Activated CD4-positive, CD25-positive, alpha-beta regulatory T cell treated with anti-CD3 and anti-CD28 coated beads, Interleukin-2, amount 50 U/mL, for 24 hours (primary cell): Measurements from ENCODE around the gene GPR37L1.
"Not testable (repeated sequence)": the region's sequence is repeated elsewhere in the genome, so short reads cannot be mapped to it uniquely, and the experiment has no call there.

Source experiments
- ATAC-seq, 2 donors: fragments of 150-1000 bp; cut with Tn5 transposase; one replicate each; pipeline ENCODE4 v1.10.0; 2021; ENCODE audit warnings: mild to moderate bottlenecking in 1 of 2, moderate library complexity in 1 of 2

The GPR37L1 gene

DNA sequence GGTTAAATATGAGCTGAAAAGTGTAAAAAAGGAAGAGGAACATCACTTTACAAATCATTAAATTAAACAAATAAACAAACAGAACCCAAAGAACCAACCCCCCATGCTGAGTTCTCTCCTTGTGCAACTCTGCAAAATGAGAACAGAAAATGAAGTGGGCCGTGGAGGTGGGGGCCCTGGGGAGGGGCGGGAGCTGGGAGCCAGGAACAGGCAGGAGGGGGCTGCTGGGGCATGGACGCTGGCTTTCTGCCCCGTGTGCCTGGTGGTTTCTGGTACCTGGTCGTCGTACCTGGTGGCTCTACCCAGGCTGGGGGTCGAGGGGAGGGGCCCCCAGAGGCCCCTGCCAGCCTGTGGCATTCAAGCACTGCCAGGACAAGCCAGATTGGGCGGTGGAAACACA is 10.8 kb downstream of the GPR37L1 start:
- no peak for ATAC-seq

GRCh38 chr1:202133989-202134388 is 11.3 kb downstream of the GPR37L1 start:
- ATAC-seq = no peak

DNA sequence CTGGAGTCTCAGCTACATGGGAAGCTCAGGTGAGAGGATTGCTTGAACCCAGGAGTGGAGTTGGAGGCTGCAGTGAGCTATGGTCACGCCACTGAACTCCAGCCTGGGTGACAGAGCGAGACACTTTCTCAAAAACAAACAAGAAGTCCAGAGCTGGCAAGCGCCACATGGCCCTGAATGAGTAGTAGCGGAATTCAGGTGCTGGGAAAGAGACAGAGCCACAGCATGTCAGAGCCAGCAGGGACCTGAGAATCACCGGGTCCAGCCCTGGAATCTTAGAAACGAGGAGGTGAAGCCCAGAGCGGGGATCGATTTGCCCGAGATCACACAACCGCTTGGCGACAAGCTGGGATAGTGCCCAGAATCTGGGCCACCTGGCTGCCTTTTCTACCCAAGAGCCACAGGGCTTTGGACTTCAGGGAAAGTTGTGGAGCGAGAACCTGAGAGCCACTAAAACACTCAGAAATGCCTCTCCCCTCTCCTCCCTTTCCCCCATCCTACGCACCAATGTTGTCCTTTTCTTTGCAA is 12.0 kb downstream of the GPR37L1 start:
- ATAC-seq = no peak

DNA sequence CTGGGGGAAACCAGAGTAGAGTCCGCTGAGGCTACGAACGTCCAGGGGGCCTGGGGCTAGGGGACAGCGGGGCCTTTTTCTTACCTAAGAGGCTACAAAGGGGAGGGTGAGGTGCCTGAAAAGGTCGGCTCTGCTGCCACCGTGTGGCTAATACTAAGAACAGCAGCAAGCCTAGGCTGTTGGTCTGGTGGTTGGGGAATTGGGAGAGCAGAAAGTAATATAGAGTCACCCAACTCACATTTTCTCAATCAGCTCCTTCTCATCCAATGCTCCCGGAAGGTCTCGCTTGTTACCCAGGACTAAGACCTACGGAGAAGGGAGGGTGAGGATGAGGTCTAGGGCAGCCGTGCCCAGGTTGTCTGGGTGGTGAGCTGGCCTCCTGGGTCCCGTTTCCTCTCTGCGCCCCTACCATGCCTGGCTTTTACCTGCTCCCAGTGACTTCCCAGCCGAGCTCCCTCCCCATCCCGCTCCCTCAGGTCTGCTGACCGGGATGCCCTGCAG is 12.6 kb downstream of the GPR37L1 start:
- peak; percentile 78 to 85 for ATAC-seq

DNA sequence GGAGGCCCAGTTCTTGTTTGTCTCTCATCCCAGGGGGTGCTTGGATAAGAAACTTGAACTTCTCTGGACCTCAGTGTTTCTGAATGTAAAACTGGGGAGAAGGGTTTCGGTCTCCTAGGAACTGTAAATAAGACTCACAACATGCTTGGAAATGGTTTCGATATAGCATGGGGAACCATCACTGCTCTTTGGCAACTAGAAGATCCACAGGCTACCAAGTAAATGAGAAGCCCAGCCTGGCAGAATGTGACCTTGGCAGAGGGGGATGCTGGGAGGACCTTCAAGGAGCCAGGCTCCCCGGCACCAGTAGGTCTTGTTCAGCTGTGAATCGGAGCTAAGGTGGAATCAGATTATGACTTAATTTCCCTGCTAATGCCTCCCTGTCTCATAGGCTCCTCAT is 18.1 kb downstream of the GPR37L1 start:
- no peak for ATAC-seq

- not testable (repeated sequence) for ATAC-seq
These were observed 18.8 kb downstream of the GPR37L1 start for GRCh38 chr1:202141468-202141867.

DNA sequence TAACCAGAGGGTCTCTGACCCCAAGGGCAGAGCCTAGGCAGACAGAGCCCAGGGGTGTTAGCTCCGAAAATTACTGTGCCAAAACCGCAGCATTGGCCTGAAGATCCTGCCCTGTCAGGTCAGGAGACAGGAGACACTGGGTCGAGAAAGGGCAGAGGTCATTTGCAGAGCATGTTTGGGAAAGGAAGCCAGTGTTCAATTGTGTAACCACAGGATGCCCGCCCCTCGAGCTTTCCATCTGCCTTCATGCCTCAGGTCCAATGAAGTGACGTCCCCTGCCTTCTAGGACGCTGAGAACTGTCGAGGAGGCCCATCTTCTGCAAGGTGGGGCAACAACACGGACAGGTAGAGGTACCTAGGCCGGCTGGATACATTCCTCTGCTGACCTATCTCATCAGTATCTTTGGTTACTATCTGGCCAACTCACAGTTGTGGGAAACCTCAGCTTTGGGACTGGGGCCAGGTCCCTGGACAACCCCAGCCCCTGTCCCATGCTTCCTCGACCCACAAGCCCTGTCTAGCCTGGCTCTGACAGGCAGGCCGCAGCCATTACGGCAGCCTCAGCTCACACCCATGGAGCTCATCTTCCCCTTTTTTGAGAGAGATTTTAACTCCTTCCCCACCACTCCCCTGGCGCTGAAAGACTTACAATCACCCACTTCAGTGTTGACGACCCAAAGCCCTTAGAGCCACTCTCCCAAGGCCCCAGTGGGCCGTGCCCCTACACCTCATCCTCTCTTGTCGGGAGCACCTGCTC is 20.5 kb downstream of the GPR37L1 start:
- ATAC-seq = peak; percentile 4 to 11

DNA sequence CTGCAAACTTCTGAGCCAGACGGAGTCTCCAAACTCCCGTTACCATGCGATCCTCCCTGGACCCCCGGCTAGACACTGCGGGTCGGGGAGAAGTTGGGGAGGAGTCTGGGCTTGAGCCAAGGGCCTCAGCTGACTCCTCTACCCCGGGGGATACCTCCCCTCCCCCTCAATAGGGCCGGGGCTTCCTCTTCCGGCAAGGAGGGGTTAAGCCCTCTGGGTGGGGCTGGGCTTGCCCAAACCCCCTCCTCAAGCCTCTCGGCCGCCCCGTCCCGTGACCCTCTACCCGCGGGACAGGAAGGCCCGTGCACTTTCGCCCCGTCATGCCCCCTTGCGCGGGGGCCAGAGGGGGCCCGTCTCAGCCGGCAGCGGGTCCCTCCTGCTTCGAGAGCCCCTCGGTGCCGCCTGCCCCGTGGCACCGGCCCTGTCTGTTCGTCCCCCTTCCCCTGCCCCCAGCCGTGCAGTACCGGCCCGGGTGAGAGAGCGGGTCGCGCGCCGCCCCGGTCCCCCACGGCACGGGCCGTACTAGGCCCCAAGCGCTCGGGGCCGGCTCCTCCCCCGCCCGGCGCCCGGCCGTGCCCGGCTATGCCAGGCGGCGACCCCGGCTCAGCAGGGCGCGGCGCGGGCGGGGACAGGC is 21.2 kb downstream of the GPR37L1 start:
- peak; percentile 53 to 57 for ATAC-seq

DNA sequence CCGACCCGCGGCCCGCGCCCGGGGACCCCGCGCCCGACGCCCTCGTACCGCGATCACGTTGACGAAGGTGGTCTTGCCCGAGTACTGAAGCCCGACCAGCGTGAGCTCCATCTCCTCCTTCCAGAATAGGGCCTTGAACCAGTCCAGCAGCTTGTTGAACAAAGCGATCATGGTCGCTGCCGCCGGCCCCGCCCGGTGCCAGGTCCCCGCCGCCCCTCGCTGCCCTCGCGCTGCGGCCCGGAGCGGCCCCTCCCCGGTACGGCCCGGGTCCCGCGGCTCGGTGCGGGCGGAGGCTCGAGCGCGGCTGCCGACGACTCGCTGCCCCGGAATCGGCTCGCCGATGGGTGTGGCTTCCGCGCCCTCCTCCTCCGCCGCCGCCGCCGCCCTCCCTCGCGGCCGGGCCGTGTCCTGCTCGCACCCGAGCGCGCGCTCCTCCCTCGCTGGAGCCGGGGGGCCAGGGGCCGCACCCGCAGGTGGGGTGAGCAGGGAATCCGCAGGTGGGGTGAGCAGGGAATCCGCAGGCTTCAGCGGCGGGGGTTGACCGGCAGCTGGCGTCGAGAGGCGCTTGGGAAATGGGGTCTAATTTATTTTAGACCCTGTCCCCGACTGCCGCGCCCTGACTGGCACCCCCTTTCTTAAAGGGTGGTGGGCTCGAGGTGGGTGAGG is 21.8 kb downstream of the GPR37L1 start, which contains the start of gene ARL8A:
Gene ARL8A (minus strand): TSS at position 336 of the 666 bp plus-strand sequence. CDS start 165 bp downstream, at position 171.
- peak; percentile 66 to 72 for ATAC-seq

GRCh38 chr1:202145068-202145743 is 22.5 kb downstream of the GPR37L1 start:
- ATAC-seq = peak; percentile 54 to 67

- ATAC-seq = not testable (repeated sequence)
These were observed 23.0 kb downstream of the GPR37L1 start for GRCh38 chr1:202145744-202146140.

- no peak for ATAC-seq
These were observed 23.6 kb downstream of the GPR37L1 start for GRCh38 chr1:202146279-202146678.

- no peak for ATAC-seq
These were observed 24.3 kb downstream of the GPR37L1 start for GRCh38 chr1:202146993-202147392.

DNA sequence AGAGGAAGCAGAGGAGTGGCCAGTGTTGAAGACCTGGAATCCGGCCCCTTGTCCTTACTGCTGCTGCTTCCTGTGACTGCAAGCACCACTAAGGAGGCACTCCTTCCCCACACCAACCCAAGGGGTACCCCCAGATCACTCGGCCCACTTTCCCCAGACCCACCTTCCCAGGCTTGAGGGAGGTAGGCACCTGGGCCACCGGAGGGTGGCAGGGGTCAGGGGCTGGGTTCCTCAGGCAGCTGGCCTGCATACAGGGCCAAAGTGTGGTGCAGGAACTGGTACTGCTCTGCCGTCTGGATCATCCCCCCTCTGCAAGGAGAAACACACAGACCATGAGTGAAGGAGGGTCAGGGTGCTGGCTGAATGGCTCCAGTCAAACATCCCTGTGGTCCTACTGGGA is 25.7 kb downstream of the GPR37L1 start:
- ATAC-seq = no peak

GRCh38 chr1:202149566-202149965 is 26.8 kb downstream of the GPR37L1 start:
- ATAC-seq = no peak

DNA sequence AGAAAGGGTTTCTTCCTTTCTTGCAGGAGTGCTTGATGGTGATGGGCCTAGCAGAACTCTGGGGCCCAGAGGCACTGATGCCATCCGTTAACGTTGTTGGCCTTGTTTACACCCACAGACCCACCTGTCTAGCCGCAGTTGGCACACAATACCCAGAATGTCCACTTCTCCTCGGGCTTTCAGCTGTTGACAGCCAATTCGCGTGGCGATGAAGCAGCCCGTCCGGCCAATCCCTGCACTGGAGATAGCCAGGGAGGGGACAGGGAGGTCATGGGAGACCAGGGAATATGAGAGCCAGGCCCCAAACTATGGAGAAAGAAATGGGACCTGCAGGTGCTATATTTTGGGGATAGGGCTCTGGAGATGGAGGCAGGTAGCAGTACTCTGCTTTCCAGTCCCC is 27.5 kb downstream of the GPR37L1 start:
- ATAC-seq = no peak

GRCh38 chr1:202150602-202151001 is 27.9 kb downstream of the GPR37L1 start:
- ATAC-seq = no peak

DNA sequence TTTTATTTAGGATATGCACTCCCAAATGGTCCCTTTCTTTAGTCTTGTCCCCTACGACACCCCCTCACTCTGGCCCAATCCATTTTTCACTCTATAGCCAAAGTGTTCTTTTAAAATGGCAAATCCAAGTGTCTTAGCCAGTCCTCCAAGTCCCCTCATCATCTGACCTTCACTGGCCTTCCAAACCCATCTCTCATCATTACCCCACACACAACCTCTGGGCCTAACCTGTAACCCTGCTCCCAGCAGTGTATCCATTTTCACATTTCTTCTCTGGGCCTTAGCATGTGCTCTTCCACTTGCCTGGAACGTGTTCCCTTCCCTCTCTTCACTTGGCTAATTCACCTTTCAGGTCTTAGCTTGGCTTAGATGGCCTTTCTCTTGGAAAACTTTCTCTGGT is 28.3 kb downstream of the GPR37L1 start:
- no peak for ATAC-seq

DNA sequence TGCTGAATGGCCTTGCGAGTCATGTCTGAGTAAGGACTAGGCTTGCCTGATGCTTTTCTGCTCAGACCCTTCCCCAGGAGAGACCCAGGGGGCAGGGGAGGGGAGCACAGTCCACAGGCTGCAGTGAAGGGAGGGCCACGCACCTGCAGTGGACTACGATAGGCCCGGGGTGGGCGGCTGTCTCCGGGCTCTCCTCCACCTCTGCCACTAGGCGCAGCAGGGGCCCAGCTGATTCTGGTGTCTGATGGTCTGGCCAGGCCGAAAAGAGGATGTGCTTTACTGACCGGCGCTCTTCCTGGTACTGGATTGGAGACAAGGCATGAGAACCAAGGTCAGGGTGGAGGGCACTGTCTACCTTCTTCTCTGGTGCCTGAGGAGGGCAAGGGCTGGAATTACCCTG is 29.7 kb downstream of the GPR37L1 start:
- ATAC-seq = no peak

DNA sequence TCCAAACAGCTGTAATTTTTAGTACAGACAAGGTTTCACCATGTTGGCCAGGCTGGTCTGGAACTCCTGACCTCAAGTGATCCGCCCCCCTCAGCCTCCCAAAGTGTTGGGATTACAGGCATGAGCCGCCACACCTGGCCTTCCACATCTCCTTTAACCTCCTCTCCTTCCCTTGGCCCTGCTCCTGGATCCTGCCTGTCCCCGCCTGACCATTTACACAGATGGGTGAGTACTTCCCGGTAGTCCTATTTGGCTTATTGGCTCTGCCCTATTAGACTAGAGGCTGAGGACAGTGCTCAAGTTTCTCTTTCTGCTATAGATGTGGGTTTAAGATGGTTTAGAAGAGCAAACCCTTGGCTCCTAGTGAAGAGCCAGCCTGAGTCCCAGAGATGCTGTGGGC is 30.6 kb downstream of the GPR37L1 start:
- ATAC-seq = no peak

GRCh38 chr1:202154148-202154765 is 31.5 kb downstream of the GPR37L1 start:
- ATAC-seq = no peak
